VCaP (cell line): Measurements from ENCODE around the gene IGSF9.

Source experiments
- H3K27ac ChIP-seq: fragments of 450-650 bp; 2 replicates; pipeline ENCODE4 v1.5.1; 2017
- CTCF ChIP-seq: fragments of 450-650 bp; conservative IDR thresholded peaks from 2 replicates; pipeline ENCODE4 v1.5.1; 2017; ENCODE audit warnings: mild to moderate bottlenecking, moderate library complexity

The IGSF9 gene

GRCh38 chr1:159921251-159921650, 24.2 kb downstream of the IGSF9 start:
- no peak overlapping the region for H3K27ac ChIP-seq
- TF ChIP-seq CTCF: no peak

- TF ChIP-seq CTCF: no peak
- H3K27ac ChIP-seq: no peak overlapping the region
Observed at GRCh38 chr1:159920651-159921050, 24.8 kb downstream of the IGSF9 start.

- no peak overlapping the region for H3K27ac ChIP-seq
- no peak for TF ChIP-seq CTCF
Observed at GRCh38 chr1:159920202-159920601, 25.2 kb downstream of the IGSF9 start.

GRCh38 chr1:159919236-159919865, 26.1 kb downstream of the IGSF9 start:
- no peak overlapping the region for H3K27ac ChIP-seq
- TF ChIP-seq CTCF: no peak

- H3K27ac ChIP-seq: no peak overlapping the region
- TF ChIP-seq CTCF: no peak
Observed at GRCh38 chr1:159918352-159919200, 26.8 kb downstream of the IGSF9 start.

GRCh38 chr1:159917533-159918351, 27.7 kb downstream of the IGSF9 start:
- TF ChIP-seq CTCF: no peak
- no peak overlapping the region for H3K27ac ChIP-seq
